Activated naive CD8-positive, alpha-beta T cell treated with anti-CD3 and anti-CD28 coated beads, Interleukin-2, amount 10 ng/mL, durations not matched to agents 7 days and 5 days (primary cell): ENCODE measurements around the gene TIMP3. TPM values are rescaled to one million over a fixed set of nuclear protein-coding genes. Genes with fewer than 3 reads are reported as not detected.

Experiments used
- ATAC-seq: fragments of 150-1000 bp; cut with Tn5 transposase; one replicate; pipeline ENCODE4 v1.10.0; 2021; ENCODE audit warnings: low read depth, moderate library complexity
- POLR2A ChIA-PET: fragments of 350-600 bp; sonication (Branson Sonifier 250); formaldehyde crosslinking; loops from one replicate; lab custom pipeline; 2021; ENCODE audit warnings: antibody characterized with exemption; lab: Charles Lee
- DNase-seq: peaks from one replicate; pipeline ENCODE4 v3.0.0; 2021
- H3K27ac Mint-ChIP-seq: one replicate; pipeline ENCODE4 v1.8.0; 2022; ENCODE audit warnings: mild to moderate bottlenecking, mixed read lengths
- H3K27me3 Mint-ChIP-seq: one replicate; pipeline ENCODE4 v1.8.0; 2022; ENCODE audit warnings: mild to moderate bottlenecking, moderate library complexity, mixed read lengths
- H3K36me3 Mint-ChIP-seq: one replicate; pipeline ENCODE4 v1.8.0; 2021; ENCODE audit warnings: mild to moderate bottlenecking, mixed read lengths
- H3K4me1 Mint-ChIP-seq: one replicate; pipeline ENCODE4 v1.8.0; 2021; ENCODE audit warnings: mixed read lengths
- H3K4me3 Mint-ChIP-seq: one replicate; pipeline ENCODE4 v1.8.0; 2022; ENCODE audit warnings: mild to moderate bottlenecking, moderate library complexity, mixed read lengths
- H3K9me3 Mint-ChIP-seq: one replicate; pipeline ENCODE4 v1.8.0; 2021; ENCODE audit warnings: mixed read lengths
- total RNA-seq, 2 experiments: library from RNA; stranded (reverse); gene quantifications; one replicate each; pipeline ENCODE4 v1.2.3, GENCODE V29; 2021

The TIMP3 gene
- total RNA-seq, 2 experiments from 2014 or later, result 0.36 to 0.37 TPM

- no peak for DNase-seq
- Mint-ChIP-seq H3K36me3 (no peaks in the 10 kb centered on the region), H3K27ac (no peak overlapping the region), H3K4me1 (peaks cover 4% of the 10 kb centered on the region), H3K27me3 (peaks cover 6% of the 10 kb centered on the region), H3K9me3 (no peaks in the 10 kb centered on the region), H3K4me3 (no peak overlapping the region)
- no peak for ATAC-seq
- POLR2A ChIA-PET, result no interaction called here
These were observed 29.7 kb upstream of the TIMP3 start for GRCh38 chr22:32771756-32772155.

GRCh38 chr22:32775957-32776356 lies 25.5 kb upstream of the TIMP3 start:
- POLR2A ChIA-PET, result no interaction called here
- Mint-ChIP-seq H3K4me1 (peaks cover 4% of the 10 kb centered on the region), H3K36me3 (no peaks in the 10 kb centered on the region), H3K27me3 (peaks cover 6% of the 10 kb centered on the region), H3K27ac (no peak overlapping the region), H3K9me3 (no peaks in the 10 kb centered on the region), H3K4me3 (no peak overlapping the region)
- ATAC-seq, result no peak
- DNase-seq, result no peak

GRCh38 chr22:32776397-32776796 lies 25.1 kb upstream of the TIMP3 start:
- no peak overlapping the region for H3K4me3 Mint-ChIP-seq
- H3K4me1 Mint-ChIP-seq, result peaks cover 4% of the 10 kb centered on the region
- DNase-seq (no peak), ATAC-seq (no peak)
- no peaks in the 10 kb centered on the region for H3K9me3 Mint-ChIP-seq
- no peak overlapping the region for H3K27ac Mint-ChIP-seq
- H3K27me3 Mint-ChIP-seq, result peaks cover 6% of the 10 kb centered on the region
- POLR2A ChIA-PET, result no interaction called here
- no peaks in the 10 kb centered on the region for H3K36me3 Mint-ChIP-seq

- peaks cover 4% of the 10 kb centered on the region for H3K4me1 Mint-ChIP-seq
- DNase-seq (no peak), ATAC-seq (no peak)
- H3K36me3 Mint-ChIP-seq, result no peaks in the 10 kb centered on the region
- H3K9me3 Mint-ChIP-seq, result no peaks in the 10 kb centered on the region
- POLR2A ChIA-PET, result no interaction called here
- H3K27me3 Mint-ChIP-seq, result peaks cover 6% of the 10 kb centered on the region
- H3K27ac Mint-ChIP-seq, result no peak overlapping the region
- H3K4me3 Mint-ChIP-seq, result no peak overlapping the region
These were observed 24.7 kb upstream of the TIMP3 start for GRCh38 chr22:32776802-32777201.

GRCh38 chr22:32777987-32778386 lies 23.5 kb upstream of the TIMP3 start:
- H3K27ac Mint-ChIP-seq, result no peak overlapping the region
- H3K4me1 Mint-ChIP-seq, result peaks cover 4% of the 10 kb centered on the region
- DNase-seq (no peak), ATAC-seq (no peak)
- POLR2A ChIA-PET, result no interaction called here
- H3K9me3 Mint-ChIP-seq, result no peaks in the 10 kb centered on the region
- peaks cover 6% of the 10 kb centered on the region for H3K27me3 Mint-ChIP-seq
- no peak overlapping the region for H3K4me3 Mint-ChIP-seq
- H3K36me3 Mint-ChIP-seq, result no peaks in the 10 kb centered on the region

- Mint-ChIP-seq H3K4me3 (no peak overlapping the region), H3K4me1 (peaks cover 4% of the 10 kb centered on the region), H3K27me3 (peaks cover 4% of the 10 kb centered on the region), H3K36me3 (no peaks in the 10 kb centered on the region), H3K27ac (no peak overlapping the region), H3K9me3 (no peaks in the 10 kb centered on the region)
- ATAC-seq, result no peak
- POLR2A ChIA-PET, result no interaction called here
- DNase-seq, result no peak
These were observed 20.7 kb upstream of the TIMP3 start for GRCh38 chr22:32780726-32781310.

- no peak for DNase-seq
- Mint-ChIP-seq H3K9me3 (no peaks in the 10 kb centered on the region), H3K4me3 (no peak overlapping the region), H3K27me3 (peaks cover 2% of the 10 kb centered on the region), H3K4me1 (no peaks in the 10 kb centered on the region), H3K36me3 (no peaks in the 10 kb centered on the region), H3K27ac (no peak overlapping the region)
- POLR2A ChIA-PET, result no interaction called here
- ATAC-seq, result no peak
These were observed 19.8 kb upstream of the TIMP3 start for GRCh38 chr22:32781695-32782094.

- no peak for DNase-seq
- no peak for ATAC-seq
- no peaks in the 10 kb centered on the region for H3K36me3 Mint-ChIP-seq
- no peak overlapping the region for H3K27ac Mint-ChIP-seq
- POLR2A ChIA-PET, result no interaction called here
- no peaks in the 10 kb centered on the region for H3K9me3 Mint-ChIP-seq
- peaks cover 3% of the 10 kb centered on the region for H3K27me3 Mint-ChIP-seq
- no peak overlapping the region for H3K4me3 Mint-ChIP-seq
- no peaks in the 10 kb centered on the region for H3K4me1 Mint-ChIP-seq
These were observed 16.0 kb upstream of the TIMP3 start for GRCh38 chr22:32785321-32786026.

- Mint-ChIP-seq H3K36me3 (no peaks in the 10 kb centered on the region), H3K4me3 (no peak overlapping the region), H3K27ac (no peak overlapping the region), H3K27me3 (peaks cover 3% of the 10 kb centered on the region), H3K9me3 (no peaks in the 10 kb centered on the region), H3K4me1 (no peaks in the 10 kb centered on the region)
- DNase-seq, result no peak
- no peak for ATAC-seq
- POLR2A ChIA-PET, result no interaction called here
These were observed 15.5 kb upstream of the TIMP3 start for GRCh38 chr22:32786027-32786418.

GRCh38 chr22:32788904-32789624 lies 12.4 kb upstream of the TIMP3 start:
- Mint-ChIP-seq H3K9me3 (no peaks in the 10 kb centered on the region), H3K4me1 (no peaks in the 10 kb centered on the region), H3K36me3 (no peaks in the 10 kb centered on the region), H3K4me3 (no peak overlapping the region), H3K27me3 (peaks cover 3% of the 10 kb centered on the region), H3K27ac (no peak overlapping the region)
- ATAC-seq (no peak), DNase-seq (no peak)
- POLR2A ChIA-PET, result no interaction called here

GRCh38 chr22:32789797-32790620 lies 11.5 kb upstream of the TIMP3 start:
- ATAC-seq (no peak), DNase-seq (no peak)
- H3K36me3 Mint-ChIP-seq, result no peaks in the 10 kb centered on the region
- H3K27ac Mint-ChIP-seq, result no peak overlapping the region
- peaks cover 2% of the 10 kb centered on the region for H3K27me3 Mint-ChIP-seq
- no peaks in the 10 kb centered on the region for H3K9me3 Mint-ChIP-seq
- POLR2A ChIA-PET, result no interaction called here
- no peaks in the 10 kb centered on the region for H3K4me1 Mint-ChIP-seq
- no peak overlapping the region for H3K4me3 Mint-ChIP-seq

GRCh38 chr22:32791056-32791455 lies 10.4 kb upstream of the TIMP3 start:
- Mint-ChIP-seq H3K27me3 (peaks cover 8% of the 10 kb centered on the region), H3K4me1 (no peaks in the 10 kb centered on the region), H3K4me3 (no peak overlapping the region), H3K36me3 (no peaks in the 10 kb centered on the region), H3K9me3 (no peaks in the 10 kb centered on the region), H3K27ac (no peak overlapping the region)
- POLR2A ChIA-PET, result no interaction called here
- no peak for DNase-seq
- no peak for ATAC-seq

GRCh38 chr22:32791485-32791884 lies 10.0 kb upstream of the TIMP3 start:
- Mint-ChIP-seq H3K9me3 (no peaks in the 10 kb centered on the region), H3K27ac (no peak overlapping the region), H3K4me1 (no peaks in the 10 kb centered on the region), H3K27me3 (peaks cover 9% of the 10 kb centered on the region), H3K4me3 (no peak overlapping the region), H3K36me3 (no peaks in the 10 kb centered on the region)
- POLR2A ChIA-PET, result no interaction called here
- ATAC-seq (no peak), DNase-seq (no peak)
